HEK293 (cell line): ENCODE measurements around the gene SRRM1.
A peak's percentile ranks its signal among the peaks of the same experiment; 100 is the strongest.

Source experiments
- CTCF ChIA-PET: fragments of 350-600 bp; formaldehyde crosslinking; extraction: SDS; loops from one replicate; lab custom pipeline; 2021; ENCODE audit warnings: antibody characterized with exemption; lab: Yijun Ruan, JAX
- POLR2A ChIA-PET: fragments of 300-600 bp; formaldehyde crosslinking; extraction: SDS; loops from one replicate; lab custom pipeline; 2020; ENCODE audit warnings: antibody characterized with exemption, inconsistent platforms; lab: Yijun Ruan, JAX
- H3K27ac ChIP-seq: fragments of 200-500 bp; sonication (Bioruptor generic); 2 replicates; pipeline ENCODE4 v1.5.1; 2014; ENCODE audit warnings: low read depth, low read length, control low read depth, inconsistent platforms; ENCODE audit errors: extremely low read depth
- H3K36me3 ChIP-seq, 2 experiments: fragments of 200-500 bp in 1 of 2; sonication (Bioruptor generic) in 1 of 2; 1 replicate in 1 of 2; 2 replicates in 1 of 2; pipeline ENCODE4 v1.5.1; 2014 to 2017; ENCODE audit warnings: inconsistent platforms in 2 of 2, low read length in 2 of 2; ENCODE audit not compliant: control insufficient read depth in 2 of 2, insufficient read depth in 1 of 2
- H3K4me1 ChIP-seq: fragments of 200-500 bp; sonication (Bioruptor generic); 2 replicates; pipeline ENCODE4 v1.5.1; 2014; ENCODE audit warnings: mild to moderate bottlenecking, low read length, inconsistent platforms; ENCODE audit not compliant: control insufficient read depth, insufficient read depth
- H3K4me3 ChIP-seq: 2 replicates; pipeline ENCODE4 v1.5.1; 2011; ENCODE audit warnings: low read depth, mild to moderate bottlenecking, control low read depth, low read length, moderate library complexity
- H3K9me3 ChIP-seq: fragments of 200-500 bp; sonication (Bioruptor generic); 2 replicates; pipeline ENCODE4 v1.5.1; 2014; ENCODE audit warnings: low read depth, low read length, inconsistent platforms; ENCODE audit not compliant: control insufficient read depth, insufficient read depth
- ATF2 ChIP-seq: fragments of 450-650 bp; formaldehyde crosslinking; IDR thresholded peaks from 2 replicates; pipeline ENCODE4 v1.5.1; 2016; ENCODE audit warnings: missing biosample characterization, missing genetic modification characterization, low read depth
- EGR2 ChIP-seq: fragments of 450-650 bp; formaldehyde crosslinking; IDR thresholded peaks from 2 replicates; pipeline ENCODE4 v1.5.1; 2016; ENCODE audit warnings: low read depth, missing biosample characterization, missing genetic modification characterization
- GLIS1 ChIP-seq: fragments of 450-650 bp; formaldehyde crosslinking; IDR thresholded peaks from 2 replicates; pipeline ENCODE4 v1.5.1; 2016; ENCODE audit warnings: missing biosample characterization, missing genetic modification characterization
- MYNN ChIP-seq: fragments of 450-650 bp; formaldehyde crosslinking; IDR thresholded peaks from 2 replicates; pipeline ENCODE4 v1.5.1; 2016; ENCODE audit warnings: missing biosample characterization, missing genetic modification characterization, borderline replicate concordance
- PATZ1 ChIP-seq: fragments of 450-650 bp; formaldehyde crosslinking; IDR thresholded peaks from 2 replicates; pipeline ENCODE4 v1.5.1; 2016; ENCODE audit warnings: missing biosample characterization, missing genetic modification characterization
- PRDM1 ChIP-seq: fragments of 450-650 bp; formaldehyde crosslinking; IDR thresholded peaks from 2 replicates; pipeline ENCODE4; 2016; ENCODE audit warnings: missing biosample characterization, missing genetic modification characterization
- REPIN1 ChIP-seq: fragments of 450-650 bp; formaldehyde crosslinking; IDR thresholded peaks from 2 replicates; pipeline ENCODE4 v1.5.1; 2017; ENCODE audit warnings: missing biosample characterization, missing genetic modification characterization, low read depth
- SCRT1 ChIP-seq: fragments of 450-650 bp; formaldehyde crosslinking; IDR thresholded peaks from 2 replicates; pipeline ENCODE4 v1.5.1; 2016; ENCODE audit warnings: missing biosample characterization, missing genetic modification characterization, borderline replicate concordance
- SCRT2 ChIP-seq: fragments of 450-650 bp; formaldehyde crosslinking; IDR thresholded peaks from 2 replicates; pipeline ENCODE4 v1.5.1; 2016; ENCODE audit warnings: missing biosample characterization, missing genetic modification characterization
- SP7 ChIP-seq: fragments of 450-650 bp; formaldehyde crosslinking; IDR thresholded peaks from 2 replicates; pipeline ENCODE4 v1.5.1; 2016; ENCODE audit warnings: missing biosample characterization, missing genetic modification characterization
- ZBTB21 ChIP-seq: fragments of 450-650 bp; formaldehyde crosslinking; IDR thresholded peaks from 2 replicates; pipeline ENCODE4 v1.5.1; 2017; ENCODE audit warnings: missing biosample characterization, missing genetic modification characterization
- ZBTB6 ChIP-seq: fragments of 450-650 bp; formaldehyde crosslinking; IDR thresholded peaks from 2 replicates; pipeline ENCODE4 v1.5.1; 2017; ENCODE audit warnings: missing biosample characterization, missing genetic modification characterization
- ZIC2 ChIP-seq: fragments of 450-650 bp; formaldehyde crosslinking; IDR thresholded peaks from 2 replicates; pipeline ENCODE4 v1.5.1; 2016; ENCODE audit warnings: missing biosample characterization, missing genetic modification characterization
- ZNF121 ChIP-seq: fragments of 450-650 bp; formaldehyde crosslinking; IDR thresholded peaks from 2 replicates; pipeline ENCODE4 v1.5.1; 2016; ENCODE audit warnings: missing biosample characterization, missing genetic modification characterization
- ZNF221 ChIP-seq: fragments of 450-650 bp; formaldehyde crosslinking; IDR thresholded peaks from 2 replicates; pipeline ENCODE4 v1.5.1; 2017; ENCODE audit warnings: missing biosample characterization, missing genetic modification characterization, borderline replicate concordance
- ZNF311 ChIP-seq: fragments of 450-650 bp; formaldehyde crosslinking; IDR thresholded peaks from 2 replicates; pipeline ENCODE4 v1.5.1; 2017; ENCODE audit warnings: missing biosample characterization, missing genetic modification characterization, borderline replicate concordance
- ZNF335 ChIP-seq: fragments of 450-650 bp; formaldehyde crosslinking; conservative IDR thresholded peaks from 2 replicates; pipeline ENCODE4 v1.5.1; 2016; ENCODE audit warnings: missing biosample characterization, missing genetic modification characterization
- ZNF416 ChIP-seq: fragments of 450-650 bp; formaldehyde crosslinking; IDR thresholded peaks from 2 replicates; pipeline ENCODE4 v1.5.1; 2016; ENCODE audit warnings: missing biosample characterization, missing genetic modification characterization
- ZNF48 ChIP-seq: fragments of 450-650 bp; formaldehyde crosslinking; IDR thresholded peaks from 2 replicates; pipeline ENCODE4 v1.5.1; 2016; ENCODE audit warnings: missing biosample characterization, missing genetic modification characterization
- ZNF621 ChIP-seq: fragments of 450-650 bp; formaldehyde crosslinking; IDR thresholded peaks from 2 replicates; pipeline ENCODE4 v1.5.1; 2017; ENCODE audit warnings: missing biosample characterization, missing genetic modification characterization
- ZSCAN16 ChIP-seq: fragments of 450-650 bp; formaldehyde crosslinking; IDR thresholded peaks from 2 replicates; pipeline ENCODE4 v1.5.1; 2016; ENCODE audit warnings: missing biosample characterization, missing genetic modification characterization
- TF ChIP-seq, protein P1 (sequence below): IDR thresholded peaks from 2 replicates; pipeline ENCODE4 v1.6.1; 2011; ENCODE audit warnings: mild to moderate bottlenecking, low read depth, low read length, borderline replicate concordance
- TF ChIP-seq, protein P2 (sequence below): fragments of 450-650 bp; formaldehyde crosslinking; IDR thresholded peaks from 2 replicates; pipeline ENCODE4 v1.5.1; 2017; ENCODE audit warnings: missing biosample characterization, missing genetic modification characterization

SRRM1 gene

DNA sequence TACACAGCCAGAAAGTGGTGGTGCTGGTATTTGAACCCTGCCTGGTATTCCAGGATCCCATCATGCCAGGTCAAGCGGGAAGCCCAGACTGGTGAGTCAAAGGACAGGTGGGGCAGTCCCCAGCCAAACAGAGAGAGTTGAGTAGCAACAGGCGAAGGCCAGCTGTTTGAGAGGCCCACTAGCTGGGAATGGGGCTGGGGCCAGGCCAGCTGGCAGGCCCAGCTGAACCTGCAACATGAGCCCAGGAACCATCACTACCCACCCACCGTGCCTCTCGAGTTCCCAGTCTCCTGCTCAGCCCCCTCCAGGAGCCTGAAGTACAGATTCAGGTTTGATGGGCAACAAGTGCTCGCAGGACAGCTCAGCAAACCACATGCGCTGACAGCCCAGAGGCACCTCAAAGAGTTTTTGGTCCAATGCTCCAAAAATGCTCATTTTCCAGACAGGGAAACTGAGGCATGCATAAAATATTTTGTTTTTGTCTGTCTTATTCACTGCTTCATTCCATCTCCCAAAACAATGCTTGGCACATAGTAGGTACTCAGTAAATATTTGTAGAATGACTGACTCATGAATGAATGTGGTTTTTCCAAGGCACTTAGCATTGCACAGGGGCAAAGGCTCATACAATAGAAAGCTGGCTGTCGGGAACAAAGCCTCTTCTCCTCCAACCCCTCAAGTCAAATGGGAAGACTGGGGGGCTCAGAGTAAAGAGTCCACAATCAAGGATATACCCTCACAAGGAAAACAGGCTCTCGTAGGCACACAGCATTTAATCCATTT is 59.6 kb downstream of the SRRM1 start:
- Histone ChIP-seq H3K4me3 (no peak overlapping the region), H3K36me3 (no peaks in the 10 kb centered on the region), H3K9me3 (no peaks in the 10 kb centered on the region), H3K27ac (no peak overlapping the region), H3K4me1 (peaks cover 6% of the 10 kb centered on the region; the same call in 1 of the 2 replicates)
- no peak for TF ChIP-seq MYNN (tag by site-specific recombination)
- 0 out of 2 replicates have a peak, but pooled peaks have one; percentile 16 for TF ChIP-seq GLIS1 (tag by site-specific recombination)
- no peak for TF ChIP-seq ZNF416
- peak; percentile 89 for TF ChIP-seq SCRT2 (tag by site-specific recombination)
- peak; percentile 87 for TF ChIP-seq SCRT1
- POLR2A ChIA-PET, result interaction anchor here (1.0 kb wide), 1 partner anchor 42 kb away, joined by 4 read pairs; the partner anchor contains the start of gene CLIC4
- CTCF ChIA-PET, result interaction anchor here (0.5 kb wide), 1 partner anchor 49 kb away, joined by 4 read pairs; no protein-coding TSS in a partner anchor

- H3K27ac ChIP-seq, result peak overlapping the region; percentile 67
- ChIA-PET CTCF (interaction anchor here (0.6 to 1.4 kb wide), 4 partner anchors 16 to 333 kb away, joined by 3 to 8 read pairs (median 3); partner anchors contain the start of gene CLIC4), POLR2A (interaction anchor here (0.6 to 2.9 kb wide), 9 partner anchors 9 to 143 kb away, joined by 3 to 35 read pairs (median 3); partner anchors contain the start of gene CLIC4)
- H3K36me3 ChIP-seq, result no peaks in the 10 kb centered on the region
- no peak overlapping the region; the same call in 1 of the 2 replicates for H3K4me3 ChIP-seq
- peaks cover 6% of the 10 kb centered on the region; the same call in 1 of the 2 replicates for H3K4me1 ChIP-seq
- H3K9me3 ChIP-seq, result no peaks in the 10 kb centered on the region
- TF ChIP-seq ZNF621 (tag by site-specific recombination), result no peak
- TF ChIP-seq, protein P1, sequence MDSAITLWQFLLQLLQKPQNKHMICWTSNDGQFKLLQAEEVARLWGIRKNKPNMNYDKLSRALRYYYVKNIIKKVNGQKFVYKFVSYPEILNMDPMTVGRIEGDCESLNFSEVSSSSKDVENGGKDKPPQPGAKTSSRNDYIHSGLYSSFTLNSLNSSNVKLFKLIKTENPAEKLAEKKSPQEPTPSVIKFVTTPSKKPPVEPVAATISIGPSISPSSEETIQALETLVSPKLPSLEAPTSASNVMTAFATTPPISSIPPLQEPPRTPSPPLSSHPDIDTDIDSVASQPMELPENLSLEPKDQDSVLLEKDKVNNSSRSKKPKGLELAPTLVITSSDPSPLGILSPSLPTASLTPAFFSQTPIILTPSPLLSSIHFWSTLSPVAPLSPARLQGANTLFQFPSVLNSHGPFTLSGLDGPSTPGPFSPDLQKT, result no peak
- TF ChIP-seq, protein P2, sequence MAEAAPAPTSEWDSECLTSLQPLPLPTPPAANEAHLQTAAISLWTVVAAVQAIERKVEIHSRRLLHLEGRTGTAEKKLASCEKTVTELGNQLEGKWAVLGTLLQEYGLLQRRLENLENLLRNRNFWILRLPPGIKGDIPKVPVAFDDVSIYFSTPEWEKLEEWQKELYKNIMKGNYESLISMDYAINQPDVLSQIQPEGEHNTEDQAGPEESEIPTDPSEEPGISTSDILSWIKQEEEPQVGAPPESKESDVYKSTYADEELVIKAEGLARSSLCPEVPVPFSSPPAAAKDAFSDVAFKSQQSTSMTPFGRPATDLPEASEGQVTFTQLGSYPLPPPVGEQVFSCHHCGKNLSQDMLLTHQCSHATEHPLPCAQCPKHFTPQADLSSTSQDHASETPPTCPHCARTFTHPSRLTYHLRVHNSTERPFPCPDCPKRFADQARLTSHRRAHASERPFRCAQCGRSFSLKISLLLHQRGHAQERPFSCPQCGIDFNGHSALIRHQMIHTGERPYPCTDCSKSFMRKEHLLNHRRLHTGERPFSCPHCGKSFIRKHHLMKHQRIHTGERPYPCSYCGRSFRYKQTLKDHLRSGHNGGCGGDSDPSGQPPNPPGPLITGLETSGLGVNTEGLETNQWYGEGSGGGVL (tag by site-specific recombination), result peak; percentile 72
- TF ChIP-seq ZNF311 (tag by site-specific recombination), result no peak
- peak; percentile 55 for TF ChIP-seq PATZ1
- no peak for TF ChIP-seq ZNF48 (tag by site-specific recombination)
- peak; percentile 46 for TF ChIP-seq SP7 (tag by site-specific recombination)
- peak; percentile 96 for TF ChIP-seq EGR2 (tag by site-specific recombination)
- TF ChIP-seq ZIC2 (tag by site-specific recombination), result peak; percentile 15; the same call in 1 of the 2 replicates
- TF ChIP-seq ZBTB6 (tag by site-specific recombination), result no peak
- peak; percentile 95 for TF ChIP-seq ATF2
- TF ChIP-seq ZBTB21 (tag by site-specific recombination), result peak; percentile 71
- TF ChIP-seq REPIN1, result no peak
- TF ChIP-seq PRDM1 (tag by site-specific recombination), result peak; percentile 62; the same call in 1 of the 2 replicates
- no peak for TF ChIP-seq ZSCAN16
- no peak for TF ChIP-seq ZNF221 (tag by site-specific recombination)
- TF ChIP-seq ZNF335 (tag by site-specific recombination), result peak; percentile 87
- TF ChIP-seq ZNF121 (tag by site-specific recombination), result peak; percentile 99
Measured at GRCh38 chr1:24704411-24705259, 61.5 kb downstream of the SRRM1 start.
